GM12874 (cell line): ENCODE data around the gene TP53BP2.

Experiments
- TF ChIP-seq, protein P1 (sequence below): IDR thresholded peaks from 2 replicates; pipeline ENCODE4 v1.5.1; 2011; ENCODE audit warnings: low read depth, mild to moderate bottlenecking, control low read depth, low read length, moderate library complexity; ENCODE audit not compliant: insufficient read depth

Gene TP53BP2

DNA sequence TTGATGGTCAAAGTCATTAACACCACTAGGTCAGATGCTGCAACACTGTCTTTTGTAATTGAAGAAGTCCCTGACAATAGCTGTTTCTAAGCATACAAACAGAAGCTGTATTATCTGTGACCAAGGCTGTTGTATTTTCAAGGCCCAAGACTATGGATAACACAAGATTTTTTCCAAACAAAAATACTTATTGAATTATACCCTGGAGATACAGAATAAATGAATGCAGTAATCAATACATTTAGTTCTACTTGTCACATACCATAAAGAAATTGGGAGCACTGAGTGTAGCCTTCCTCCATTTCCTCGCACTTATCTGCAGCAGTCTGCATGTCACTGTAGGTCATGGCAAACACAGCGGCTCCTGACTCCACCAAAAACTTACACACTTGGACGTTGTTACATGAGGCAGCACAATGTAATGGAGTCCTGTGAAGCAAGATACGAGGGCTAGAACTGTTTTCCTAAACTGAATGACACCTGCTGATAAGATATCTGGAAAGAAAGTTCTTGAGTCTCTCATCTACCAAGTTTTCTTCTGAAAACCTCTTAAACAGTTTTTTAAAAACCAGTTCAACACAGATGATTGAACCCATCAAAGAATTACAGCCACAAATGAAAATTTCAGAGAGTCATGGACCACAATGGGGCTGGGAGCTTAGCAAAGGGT, 56.9 kb downstream of the TP53BP2 start:
- TF ChIP-seq, protein P1, sequence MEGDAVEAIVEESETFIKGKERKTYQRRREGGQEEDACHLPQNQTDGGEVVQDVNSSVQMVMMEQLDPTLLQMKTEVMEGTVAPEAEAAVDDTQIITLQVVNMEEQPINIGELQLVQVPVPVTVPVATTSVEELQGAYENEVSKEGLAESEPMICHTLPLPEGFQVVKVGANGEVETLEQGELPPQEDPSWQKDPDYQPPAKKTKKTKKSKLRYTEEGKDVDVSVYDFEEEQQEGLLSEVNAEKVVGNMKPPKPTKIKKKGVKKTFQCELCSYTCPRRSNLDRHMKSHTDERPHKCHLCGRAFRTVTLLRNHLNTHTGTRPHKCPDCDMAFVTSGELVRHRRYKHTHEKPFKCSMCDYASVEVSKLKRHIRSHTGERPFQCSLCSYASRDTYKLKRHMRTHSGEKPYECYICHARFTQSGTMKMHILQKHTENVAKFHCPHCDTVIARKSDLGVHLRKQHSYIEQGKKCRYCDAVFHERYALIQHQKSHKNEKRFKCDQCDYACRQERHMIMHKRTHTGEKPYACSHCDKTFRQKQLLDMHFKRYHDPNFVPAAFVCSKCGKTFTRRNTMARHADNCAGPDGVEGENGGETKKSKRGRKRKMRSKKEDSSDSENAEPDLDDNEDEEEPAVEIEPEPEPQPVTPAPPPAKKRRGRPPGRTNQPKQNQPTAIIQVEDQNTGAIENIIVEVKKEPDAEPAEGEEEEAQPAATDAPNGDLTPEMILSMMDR, result no peak

DNA sequence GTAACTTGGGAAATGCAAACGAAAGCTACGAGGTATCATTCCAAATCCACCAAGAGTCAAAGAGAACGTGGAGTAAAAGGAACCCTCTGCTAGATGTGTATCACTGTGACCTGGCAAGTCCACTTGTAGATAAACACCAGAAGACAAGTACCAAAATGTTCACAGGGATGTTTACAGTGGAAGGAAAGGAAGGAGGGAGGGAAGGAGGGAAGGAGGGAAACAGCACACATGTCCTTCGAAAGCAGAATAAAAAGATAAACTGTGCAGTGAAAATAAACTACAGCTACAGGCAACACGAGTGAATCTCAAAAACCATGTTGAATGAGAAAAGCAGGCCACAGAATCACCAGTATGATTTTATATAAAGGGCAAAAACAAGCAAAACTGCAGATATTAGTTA, 59.9 kb downstream of the TP53BP2 start:
- TF ChIP-seq, protein P1, result no peak

DNA sequence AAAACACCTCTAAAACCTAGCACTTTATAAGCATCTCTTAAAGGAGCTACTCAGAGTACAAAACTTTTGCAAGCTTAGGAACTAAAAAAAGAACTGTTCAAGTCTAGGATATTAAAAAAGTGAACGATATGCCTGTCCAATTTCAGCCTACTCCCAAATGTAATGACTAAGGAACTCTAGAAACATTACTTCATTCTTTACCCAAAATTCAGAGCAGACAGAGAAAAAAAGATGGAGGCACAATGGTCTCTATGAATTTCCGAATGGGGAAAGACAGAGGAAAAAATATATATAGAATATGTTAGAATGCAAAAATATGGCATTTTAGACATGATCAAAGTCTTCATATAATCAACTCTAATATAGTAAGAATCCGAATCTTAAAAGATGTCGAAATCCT, 61.2 kb downstream of the TP53BP2 start:
- TF ChIP-seq, protein P1, result no peak

DNA sequence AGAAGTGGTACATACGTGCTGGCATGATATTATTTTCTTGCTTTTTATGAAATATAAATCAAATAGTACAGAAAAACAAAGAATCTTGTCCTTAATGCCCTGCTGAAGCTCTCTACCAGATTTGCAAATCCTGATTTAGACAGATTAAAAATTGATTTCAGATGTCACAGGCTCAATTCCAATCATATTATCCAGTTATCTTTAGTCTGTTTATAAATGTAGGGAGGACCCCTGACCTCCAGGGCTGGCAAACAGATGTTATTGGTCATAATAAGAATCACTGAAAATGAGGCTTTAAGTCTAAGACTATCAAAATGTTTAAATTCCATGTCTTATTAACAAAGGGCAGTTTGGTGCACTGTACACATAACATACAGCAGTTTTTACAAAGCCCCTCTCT, 62.1 kb downstream of the TP53BP2 start:
- TF ChIP-seq, protein P1, result no peak

DNA sequence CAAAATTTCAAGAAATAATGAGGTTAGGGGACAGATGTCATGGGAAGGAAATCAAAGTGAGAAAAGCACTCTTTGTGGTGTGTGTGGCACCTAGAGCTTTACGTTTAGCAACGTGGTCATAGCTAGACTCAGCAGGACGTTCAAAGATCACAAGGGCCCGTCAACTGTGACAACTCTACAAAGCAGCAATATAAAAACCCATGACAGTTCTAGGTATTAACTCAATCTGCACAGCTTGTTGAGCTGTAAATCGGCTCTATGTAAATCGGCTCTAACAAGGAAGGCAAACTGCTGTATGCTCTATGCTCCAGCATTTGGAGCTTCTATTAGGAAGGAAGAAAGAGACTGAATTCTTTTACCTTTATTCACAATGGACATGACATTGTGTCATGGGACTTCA, 64.8 kb downstream of the TP53BP2 start:
- TF ChIP-seq, protein P1, result no peak

DNA sequence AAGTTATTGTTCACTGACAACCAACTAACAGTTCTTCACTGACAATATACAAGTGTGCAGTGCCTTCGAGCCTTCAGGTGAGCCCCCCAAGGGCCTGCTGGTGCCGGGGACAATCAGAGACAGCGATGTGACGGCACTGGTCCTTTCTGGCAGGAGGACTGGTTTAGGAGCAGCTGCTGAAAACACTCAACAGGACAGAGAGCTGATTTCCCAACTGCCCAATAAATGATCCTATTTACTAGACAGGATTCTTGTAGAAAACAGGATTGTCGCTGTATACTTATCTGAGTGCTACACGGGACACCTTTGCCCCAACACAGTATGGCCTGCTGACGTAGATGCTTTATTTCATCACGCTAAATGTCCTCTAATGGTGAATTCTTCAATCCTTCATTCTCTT, 65.4 kb downstream of the TP53BP2 start:
- TF ChIP-seq, protein P1, result no peak

DNA sequence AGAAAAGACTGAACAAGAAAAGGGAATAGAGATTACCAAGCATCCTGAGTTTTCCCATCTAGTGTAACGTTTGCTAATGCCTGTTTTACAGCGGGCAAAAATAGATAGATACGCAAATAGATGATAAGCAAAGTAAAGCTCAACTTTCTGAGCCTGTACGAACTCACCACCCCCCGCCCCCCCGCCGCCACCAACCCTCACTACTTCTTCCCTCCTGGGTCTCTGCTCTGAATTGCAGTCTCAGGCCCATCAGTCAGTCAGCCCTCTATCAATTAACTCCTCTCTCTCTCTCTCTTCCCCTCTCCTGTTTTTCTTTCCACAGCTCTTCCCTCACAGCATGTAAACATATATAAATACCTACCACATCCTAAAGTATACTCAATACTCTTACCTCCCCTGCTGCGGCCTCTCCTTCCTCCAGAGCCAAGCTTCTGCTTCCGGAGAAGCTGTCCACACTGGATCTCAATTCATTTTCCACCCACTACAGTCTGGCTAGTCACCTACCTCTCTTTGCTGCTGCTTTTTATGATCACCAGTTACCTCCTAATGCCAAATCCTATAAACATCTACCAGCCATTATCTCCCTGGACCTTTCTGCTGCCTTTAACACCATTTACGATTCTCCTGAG, 68.8 kb downstream of the TP53BP2 start:
- TF ChIP-seq, protein P1, result no peak
